GM19438 (cell line): Measurements from ENCODE around the gene HIBCH.
"Not testable (repeated sequence)": the region's sequence is repeated elsewhere in the genome, so short reads cannot be mapped to it uniquely, and the experiment has no call there.

ENCODE experiments used
- ATAC-seq: cut with Tn5 transposase; IDR thresholded peaks from one replicate; pipeline ENCODE4 v1.9.1; 2021; ENCODE audit warnings: low read depth; ENCODE audit not compliant: unreplicated experiment

HIBCH gene

GRCh38 chr2:190255676-190256075 lies 64.0 kb downstream of the HIBCH start:
- no peak for ATAC-seq

- no peak for ATAC-seq
Observed at GRCh38 chr2:190254063-190254850, 65.4 kb downstream of the HIBCH start.

- no peak for ATAC-seq
Observed at GRCh38 chr2:190250421-190250820, 69.2 kb downstream of the HIBCH start.

GRCh38 chr2:190235551-190236075 lies 84.0 kb downstream of the HIBCH start:
- ATAC-seq, result no peak

GRCh38 chr2:190235101-190235500 lies 84.5 kb downstream of the HIBCH start:
- ATAC-seq, result no peak

GRCh38 chr2:190223989-190224388 lies 95.6 kb downstream of the HIBCH start:
- not testable (repeated sequence) for ATAC-seq

GRCh38 chr2:190222745-190223144 lies 96.9 kb downstream of the HIBCH start:
- not testable (repeated sequence) for ATAC-seq

- no peak for ATAC-seq
Observed at GRCh38 chr2:190221429-190221828, 98.2 kb downstream of the HIBCH start.

- ATAC-seq, result no peak
Observed at GRCh38 chr2:190219186-190219585, 100.4 kb downstream of the HIBCH start.

GRCh38 chr2:190217616-190218015 lies 102.0 kb downstream of the HIBCH start:
- no peak for ATAC-seq

GRCh38 chr2:190216829-190217228 lies 102.8 kb downstream of the HIBCH start:
- ATAC-seq, result no peak

GRCh38 chr2:190215620-190216019 lies 104.0 kb downstream of the HIBCH start:
- no peak for ATAC-seq

- ATAC-seq, result no peak
Observed at GRCh38 chr2:190214426-190215194, 105.0 kb downstream of the HIBCH start.

GRCh38 chr2:190213441-190214335 lies 105.9 kb downstream of the HIBCH start:
- no peak for ATAC-seq

- ATAC-seq, result no peak
Observed at GRCh38 chr2:190210471-190210870, 109.2 kb downstream of the HIBCH start.

- ATAC-seq, result no peak
Observed at GRCh38 chr2:190209559-190209958, 110.1 kb downstream of the HIBCH start.

- no peak for ATAC-seq
Observed at GRCh38 chr2:190207930-190208329, 111.7 kb downstream of the HIBCH start.

- ATAC-seq, result no peak
Observed at GRCh38 chr2:190205657-190206056, 114.0 kb downstream of the HIBCH start.

- no peak for ATAC-seq
Observed at GRCh38 chr2:190202604-190203003, 117.0 kb downstream of the HIBCH start.

GRCh38 chr2:190202018-190202417 lies 117.6 kb downstream of the HIBCH start:
- no peak for ATAC-seq

- no peak for ATAC-seq
Observed at GRCh38 chr2:190200603-190201002, 119.0 kb downstream of the HIBCH start.
